OCI-LY1 (cell line): ENCODE results near the gene GTSE1.

Experiments used
- EZH2 ChIP-seq: fragments of 200-600 bp; sonication (generic), shearing (Covaris generic); IDR thresholded peaks from 2 replicates; pipeline ENCODE4 v1.8.0; 2017; ENCODE audit warnings: borderline replicate concordance, mixed run types, mild to moderate bottlenecking, antibody characterized with exemption, low read length, moderate library complexity, mixed read lengths
- TF ChIP-seq, protein P1 (sequence below): fragments of 200-600 bp; sonication (generic), shearing (Covaris generic); IDR thresholded peaks from 2 replicates; pipeline ENCODE4 v1.5.1; 2017; ENCODE audit warnings: mild to moderate bottlenecking, antibody characterized with exemption, low read length, moderate library complexity, mixed read lengths

DNA sequence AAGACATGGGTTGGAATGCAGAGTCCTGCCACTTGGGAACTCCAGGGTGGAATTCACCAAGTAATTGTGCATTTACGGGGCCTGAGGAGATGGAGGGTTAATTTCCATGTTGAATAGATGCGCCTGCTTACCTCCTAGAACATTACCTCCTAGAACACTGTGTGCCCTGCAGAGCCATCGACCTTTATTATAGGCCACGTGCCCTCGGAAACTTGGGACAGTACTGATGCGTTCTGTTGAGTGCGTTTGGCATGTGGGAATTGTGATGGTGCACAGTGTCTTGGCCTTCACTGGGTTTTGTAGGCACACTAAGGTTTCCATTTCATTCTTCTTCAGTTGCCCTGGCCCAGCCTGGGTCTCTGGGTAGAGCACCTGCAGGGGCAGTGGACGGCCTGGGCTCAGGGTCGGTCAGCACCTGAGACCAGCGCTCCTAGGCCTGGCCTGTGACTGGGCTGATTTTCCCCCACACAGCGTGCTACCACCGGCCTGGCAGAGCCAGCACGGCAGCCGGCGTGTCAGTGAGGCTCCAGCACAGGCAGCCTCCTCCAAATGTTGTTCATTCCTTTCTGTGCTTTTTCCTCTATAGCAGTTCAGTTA, 51.5 kb downstream of the GTSE1 start:
- TF ChIP-seq, protein P1, sequence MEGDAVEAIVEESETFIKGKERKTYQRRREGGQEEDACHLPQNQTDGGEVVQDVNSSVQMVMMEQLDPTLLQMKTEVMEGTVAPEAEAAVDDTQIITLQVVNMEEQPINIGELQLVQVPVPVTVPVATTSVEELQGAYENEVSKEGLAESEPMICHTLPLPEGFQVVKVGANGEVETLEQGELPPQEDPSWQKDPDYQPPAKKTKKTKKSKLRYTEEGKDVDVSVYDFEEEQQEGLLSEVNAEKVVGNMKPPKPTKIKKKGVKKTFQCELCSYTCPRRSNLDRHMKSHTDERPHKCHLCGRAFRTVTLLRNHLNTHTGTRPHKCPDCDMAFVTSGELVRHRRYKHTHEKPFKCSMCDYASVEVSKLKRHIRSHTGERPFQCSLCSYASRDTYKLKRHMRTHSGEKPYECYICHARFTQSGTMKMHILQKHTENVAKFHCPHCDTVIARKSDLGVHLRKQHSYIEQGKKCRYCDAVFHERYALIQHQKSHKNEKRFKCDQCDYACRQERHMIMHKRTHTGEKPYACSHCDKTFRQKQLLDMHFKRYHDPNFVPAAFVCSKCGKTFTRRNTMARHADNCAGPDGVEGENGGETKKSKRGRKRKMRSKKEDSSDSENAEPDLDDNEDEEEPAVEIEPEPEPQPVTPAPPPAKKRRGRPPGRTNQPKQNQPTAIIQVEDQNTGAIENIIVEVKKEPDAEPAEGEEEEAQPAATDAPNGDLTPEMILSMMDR = no peak
- no peak for TF ChIP-seq EZH2
